ENCODE measurements around the gene RFX7. TPM values are rescaled to one million over a fixed set of nuclear protein-coding genes. Genes with fewer than 3 reads are reported as not detected.
A peak's percentile ranks its signal among the peaks of the same experiment; 100 is the strongest.

Gene RFX7
- total RNA-seq, 3 donors from 2014 or later: 8.3 to 14.8 (median 10.8) TPM

DNA sequence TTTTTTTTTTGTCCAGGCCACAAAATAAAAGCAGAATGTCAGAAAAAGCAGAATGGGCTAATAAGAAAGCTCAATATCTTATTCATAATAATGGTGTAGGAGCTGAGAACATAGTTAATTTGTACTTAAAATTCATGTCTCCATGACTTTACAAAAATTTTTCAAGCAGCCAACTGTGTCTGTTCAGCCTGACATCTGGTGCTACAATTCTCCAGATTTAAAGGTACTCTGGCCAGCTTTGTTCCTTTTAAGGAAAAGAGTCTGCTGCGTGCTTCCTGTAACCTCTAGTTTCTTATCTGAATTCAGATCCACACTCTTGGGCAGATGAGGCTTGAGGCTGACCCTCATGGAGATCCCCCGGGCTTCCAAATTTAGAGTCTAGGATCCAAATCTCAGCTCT lies 8.7 kb upstream of the RFX7 start:
- Histone ChIP-seq H3K36me3 (no peaks in the 10 kb centered on the region), H3K27ac (no peak overlapping the region), H3K27me3 (no peaks in the 10 kb centered on the region), H3K4me3 (no peak overlapping the region), H3K9me3 (no peaks in the 10 kb centered on the region), H3K4me1 (no peaks in the 10 kb centered on the region)
- no peak for DNase-seq (ENCODE audit: low spot score in 2 of 2)
- intact Hi-C loops (cut with DNase I; ENCODE audit: low total_unique reads): no loop called here
- TF ChIP-seq POLR2AphosphoS5 (IDR thresholded peaks at IDR 0.05): no peak
- TF ChIP-seq POLR2A (IDR thresholded peaks at IDR 0.05): no peak
- TF ChIP-seq, protein P1, sequence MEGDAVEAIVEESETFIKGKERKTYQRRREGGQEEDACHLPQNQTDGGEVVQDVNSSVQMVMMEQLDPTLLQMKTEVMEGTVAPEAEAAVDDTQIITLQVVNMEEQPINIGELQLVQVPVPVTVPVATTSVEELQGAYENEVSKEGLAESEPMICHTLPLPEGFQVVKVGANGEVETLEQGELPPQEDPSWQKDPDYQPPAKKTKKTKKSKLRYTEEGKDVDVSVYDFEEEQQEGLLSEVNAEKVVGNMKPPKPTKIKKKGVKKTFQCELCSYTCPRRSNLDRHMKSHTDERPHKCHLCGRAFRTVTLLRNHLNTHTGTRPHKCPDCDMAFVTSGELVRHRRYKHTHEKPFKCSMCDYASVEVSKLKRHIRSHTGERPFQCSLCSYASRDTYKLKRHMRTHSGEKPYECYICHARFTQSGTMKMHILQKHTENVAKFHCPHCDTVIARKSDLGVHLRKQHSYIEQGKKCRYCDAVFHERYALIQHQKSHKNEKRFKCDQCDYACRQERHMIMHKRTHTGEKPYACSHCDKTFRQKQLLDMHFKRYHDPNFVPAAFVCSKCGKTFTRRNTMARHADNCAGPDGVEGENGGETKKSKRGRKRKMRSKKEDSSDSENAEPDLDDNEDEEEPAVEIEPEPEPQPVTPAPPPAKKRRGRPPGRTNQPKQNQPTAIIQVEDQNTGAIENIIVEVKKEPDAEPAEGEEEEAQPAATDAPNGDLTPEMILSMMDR (IDR thresholded peaks at IDR 0.05): no peak

- intact Hi-C loops (cut with DNase I; ENCODE audit: low total_unique reads): no loop called here
These were observed 7.8 kb upstream of the RFX7 start for GRCh38 chr15:56251315-56252095.

GRCh38 chr15:56250626-56251025 lies 6.9 kb upstream of the RFX7 start:
- H3K4me1 ChIP-seq: no peaks in the 10 kb centered on the region
- no peaks in the 10 kb centered on the region for H3K36me3 ChIP-seq
- H3K27me3 ChIP-seq: no peaks in the 10 kb centered on the region
- H3K4me3 ChIP-seq: no peak overlapping the region
- TF ChIP-seq, protein P1 (IDR thresholded peaks at IDR 0.05): no peak
- TF ChIP-seq POLR2A (IDR thresholded peaks at IDR 0.05) (no peak), POLR2AphosphoS5 (IDR thresholded peaks at IDR 0.05) (no peak)
- H3K27ac ChIP-seq: no peak overlapping the region
- DNase-seq (ENCODE audit: low spot score in 2 of 2): no peak
- intact Hi-C loops (cut with DNase I; ENCODE audit: low total_unique reads): no loop called here
- no peaks in the 10 kb centered on the region for H3K9me3 ChIP-seq

More at GRCh38 chr15:56251315-56252095, 7.8 kb upstream of the RFX7 start:
- Histone ChIP-seq H3K4me3 (no peak overlapping the region), H3K4me1 (no peaks in the 10 kb centered on the region), H3K9me3 (no peaks in the 10 kb centered on the region), H3K36me3 (no peaks in the 10 kb centered on the region), H3K27me3 (no peaks in the 10 kb centered on the region), H3K27ac (no peak overlapping the region)
- TF ChIP-seq POLR2AphosphoS5 (IDR thresholded peaks at IDR 0.05): no peak
- TF ChIP-seq, protein P1 (IDR thresholded peaks at IDR 0.05): no peak
- no peak for TF ChIP-seq POLR2A (IDR thresholded peaks at IDR 0.05)
- DNase-seq (ENCODE audit: low spot score in 2 of 2): no peak

DNA sequence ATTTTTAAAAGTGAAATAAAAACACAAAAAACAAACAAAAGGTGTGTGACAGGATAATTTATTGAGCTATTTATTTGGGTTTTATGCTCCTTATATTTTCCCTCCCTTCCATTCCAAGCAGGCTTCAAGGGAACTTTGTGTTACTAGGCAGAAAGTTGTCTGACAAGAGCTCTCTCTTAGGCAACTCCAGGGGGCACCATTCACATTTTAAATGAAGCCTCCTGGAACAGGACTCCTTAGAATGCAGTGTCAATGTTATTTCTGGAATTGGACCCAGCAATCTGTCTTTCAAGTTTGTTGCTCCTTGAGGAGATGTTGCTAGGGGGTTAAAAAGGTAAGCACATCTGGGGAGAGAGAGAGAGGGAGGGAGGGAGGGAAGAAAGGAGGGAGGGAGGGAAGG lies 5.4 kb upstream of the RFX7 start:
- no peaks in the 10 kb centered on the region for H3K36me3 ChIP-seq
- TF ChIP-seq, protein P1 (IDR thresholded peaks at IDR 0.05): peak in 1 of 3 donors; percentile 34
- TF ChIP-seq POLR2AphosphoS5 (IDR thresholded peaks at IDR 0.05): no peak
- no peaks in the 10 kb centered on the region for H3K27me3 ChIP-seq
- H3K4me3 ChIP-seq: no peak overlapping the region
- intact Hi-C loops (cut with DNase I; ENCODE audit: low total_unique reads): no loop called here
- no peak overlapping the region for H3K27ac ChIP-seq
- no peaks in the 10 kb centered on the region for H3K4me1 ChIP-seq
- no peaks in the 10 kb centered on the region for H3K9me3 ChIP-seq
- no peak for DNase-seq (ENCODE audit: low spot score in 2 of 2)

DNA sequence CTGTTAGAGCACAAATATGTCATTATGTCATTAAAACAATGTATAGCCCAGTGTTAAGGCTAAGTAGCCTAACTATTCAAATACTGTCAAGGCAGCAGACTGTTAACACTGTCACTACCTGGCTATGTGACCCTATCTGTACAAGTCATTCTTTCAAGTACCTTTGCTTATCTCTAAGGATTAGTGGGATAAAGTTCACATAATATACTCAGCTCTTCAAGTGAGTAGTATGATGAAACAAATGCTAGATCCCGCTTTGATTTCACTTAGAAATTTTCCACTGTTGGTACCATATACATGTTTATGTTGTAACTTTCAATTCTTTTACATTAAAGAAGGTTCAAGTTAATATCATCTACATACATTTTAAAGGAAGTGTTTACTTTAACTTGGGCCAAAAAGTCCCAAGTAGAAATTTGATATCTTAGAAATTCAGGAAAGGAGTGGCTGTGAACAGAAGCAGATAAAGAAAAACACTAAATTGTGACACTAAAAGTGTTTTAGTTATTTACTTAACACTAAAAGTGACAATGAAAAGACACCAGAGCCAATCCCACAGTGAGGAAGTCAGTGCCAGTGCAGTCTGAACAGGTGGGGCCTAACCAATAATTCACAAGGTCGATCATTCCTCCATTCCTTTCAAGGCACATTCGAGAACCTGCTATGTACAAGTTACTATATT lies 4.8 kb upstream of the RFX7 start:
- Histone ChIP-seq H3K27me3 (no peaks in the 10 kb centered on the region), H3K4me1 (no peaks in the 10 kb centered on the region), H3K27ac (no peak overlapping the region), H3K36me3 (no peaks in the 10 kb centered on the region), H3K9me3 (no peaks in the 10 kb centered on the region), H3K4me3 (no peak overlapping the region)
- TF ChIP-seq, protein P1 (IDR thresholded peaks at IDR 0.05): no peak
- no peak for TF ChIP-seq POLR2A (IDR thresholded peaks at IDR 0.05)
- intact Hi-C loops (cut with DNase I; ENCODE audit: low total_unique reads): no loop called here
- DNase-seq (ENCODE audit: low spot score in 2 of 2): no peak

Data from breast epithelium (tissue), 4 donors.